ENCODE data around the gene PRDM1.

DNA sequence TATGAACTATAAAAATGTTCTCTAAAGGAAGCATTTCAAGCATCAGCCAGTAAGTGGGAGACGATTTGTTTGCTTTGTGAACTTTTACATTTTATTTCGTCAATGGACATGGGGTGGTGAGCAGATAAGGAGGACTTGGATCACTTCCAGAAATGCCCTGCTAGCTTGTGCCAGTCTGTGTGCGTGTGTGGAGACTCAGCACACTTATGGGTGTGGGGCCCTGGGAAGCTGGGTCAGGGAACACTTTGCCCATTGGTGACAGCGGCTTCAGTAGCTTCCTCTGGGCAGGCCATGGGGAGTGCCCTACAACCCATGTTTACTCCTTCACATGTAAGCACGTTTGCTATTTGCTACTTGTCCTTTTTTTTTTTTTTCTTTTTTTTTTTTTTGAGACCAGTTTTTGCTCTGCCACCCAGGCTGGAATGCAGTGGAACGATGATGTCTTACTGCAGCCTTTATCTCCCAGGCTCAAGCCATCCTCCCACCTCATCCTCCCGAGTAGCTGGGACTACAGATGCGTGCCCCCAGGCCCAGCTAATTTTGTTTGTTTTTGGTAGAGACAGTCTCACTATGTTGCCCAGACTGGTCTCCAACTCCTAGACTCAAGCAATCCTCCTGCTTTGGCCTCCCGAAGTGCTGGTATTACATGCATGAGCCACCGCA, 24.2 kb downstream of the PRDM1 start:
- TF ChIP-seq EP300 (IDR thresholded peaks at IDR 0.05) (peak in 1 of 4 donors; percentile 34), POLR2A (IDR thresholded peaks at IDR 0.05) (no peak)
- TF ChIP-seq, protein P1, sequence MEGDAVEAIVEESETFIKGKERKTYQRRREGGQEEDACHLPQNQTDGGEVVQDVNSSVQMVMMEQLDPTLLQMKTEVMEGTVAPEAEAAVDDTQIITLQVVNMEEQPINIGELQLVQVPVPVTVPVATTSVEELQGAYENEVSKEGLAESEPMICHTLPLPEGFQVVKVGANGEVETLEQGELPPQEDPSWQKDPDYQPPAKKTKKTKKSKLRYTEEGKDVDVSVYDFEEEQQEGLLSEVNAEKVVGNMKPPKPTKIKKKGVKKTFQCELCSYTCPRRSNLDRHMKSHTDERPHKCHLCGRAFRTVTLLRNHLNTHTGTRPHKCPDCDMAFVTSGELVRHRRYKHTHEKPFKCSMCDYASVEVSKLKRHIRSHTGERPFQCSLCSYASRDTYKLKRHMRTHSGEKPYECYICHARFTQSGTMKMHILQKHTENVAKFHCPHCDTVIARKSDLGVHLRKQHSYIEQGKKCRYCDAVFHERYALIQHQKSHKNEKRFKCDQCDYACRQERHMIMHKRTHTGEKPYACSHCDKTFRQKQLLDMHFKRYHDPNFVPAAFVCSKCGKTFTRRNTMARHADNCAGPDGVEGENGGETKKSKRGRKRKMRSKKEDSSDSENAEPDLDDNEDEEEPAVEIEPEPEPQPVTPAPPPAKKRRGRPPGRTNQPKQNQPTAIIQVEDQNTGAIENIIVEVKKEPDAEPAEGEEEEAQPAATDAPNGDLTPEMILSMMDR (IDR thresholded peaks at IDR 0.05): no peak

All from upper lobe of left lung (tissue), 4 donors.